HK-2 (cell line): ENCODE results near the gene BNIP3.
A peak's percentile ranks its signal among the peaks of the same experiment; 100 is the strongest.
"Not testable (repeated sequence)": the region's sequence is repeated elsewhere in the genome, so short reads cannot be mapped to it uniquely, and the experiment has no call there.

Experiments used
- DNase-seq: peaks from one replicate; pipeline ENCODE4 v3.0.0-alpha.2; 2018; ENCODE audit not compliant: unreplicated experiment

BNIP3 gene

GRCh38 chr10:132001238-132001972 is 19.7 kb upstream of the BNIP3 start:
- DNase-seq, result no peak

- DNase-seq, result no peak
Observed at GRCh38 chr10:131998845-131999681, 17.3 kb upstream of the BNIP3 start.

- no peak for DNase-seq
Observed at GRCh38 chr10:131998050-131998844, 16.5 kb upstream of the BNIP3 start.

- no peak for DNase-seq
Observed at GRCh38 chr10:131997366-131998049, 15.8 kb upstream of the BNIP3 start.

- no peak for DNase-seq
Observed at GRCh38 chr10:131996466-131997365, 15.0 kb upstream of the BNIP3 start.

GRCh38 chr10:131994435-131994834 is 12.7 kb upstream of the BNIP3 start:
- no peak for DNase-seq

GRCh38 chr10:131993275-131993674 is 11.6 kb upstream of the BNIP3 start:
- DNase-seq, result no peak

GRCh38 chr10:131991726-131992125 is 10.0 kb upstream of the BNIP3 start:
- DNase-seq, result no peak

- DNase-seq, result not testable (repeated sequence)
Observed at GRCh38 chr10:131987786-131988185, 6.1 kb upstream of the BNIP3 start.

GRCh38 chr10:131987301-131987700 is 5.6 kb upstream of the BNIP3 start:
- DNase-seq, result not testable (repeated sequence)

GRCh38 chr10:131986851-131987250 is 5.1 kb upstream of the BNIP3 start:
- not testable (repeated sequence) for DNase-seq

- peak; percentile 57 for DNase-seq
Observed at GRCh38 chr10:131983780-131984179, 2.1 kb upstream of the BNIP3 start.

- DNase-seq, result no peak
Observed at GRCh38 chr10:131982796-131983195, 1.1 kb upstream of the BNIP3 start.

- no peak for DNase-seq
Observed at GRCh38 chr10:131982185-131982756, 548 bp upstream of the BNIP3 start.

GRCh38 chr10:131980761-131981428 is 828 bp downstream of the BNIP3 start:
- DNase-seq, result peak; percentile 39

- DNase-seq, result no peak
Observed at GRCh38 chr10:131980321-131980720, 1.4 kb downstream of the BNIP3 start.

- peak; percentile 55 for DNase-seq
Observed at GRCh38 chr10:131979821-131980270, 1.9 kb downstream of the BNIP3 start.

GRCh38 chr10:131979336-131979735 is 2.4 kb downstream of the BNIP3 start:
- DNase-seq, result no peak

- no peak for DNase-seq
Observed at GRCh38 chr10:131978851-131979250, 2.9 kb downstream of the BNIP3 start.

GRCh38 chr10:131978366-131978765 is 3.4 kb downstream of the BNIP3 start:
- no peak for DNase-seq
